ENCODE data around the gene BEND6. TPM values are rescaled to one million over a fixed set of nuclear protein-coding genes. Genes with fewer than 3 reads are reported as not detected.

BEND6 gene
- total RNA-seq, 2 experiments from 2014 or later, result not detected

GRCh38 chr6:56923565-56923964, 31.3 kb upstream of the BEND6 start:
- ChIA-PET CTCF (no interaction called here), POLR2A (no interaction called here)
- no peak overlapping the region for H3K4me3 Mint-ChIP-seq

GRCh38 chr6:56927538-56928453, 27.1 kb upstream of the BEND6 start:
- POLR2A ChIA-PET, result no interaction called here
- CTCF ChIA-PET, result no interaction called here
- intact Hi-C loops (cut with micrococcal nuclease), result no loop called here
- H3K36me3 Mint-ChIP-seq, result no peaks in the 10 kb centered on the region
- no peaks in the 10 kb centered on the region for H3K4me1 Mint-ChIP-seq (ENCODE audit: low read depth)
- H3K27ac Mint-ChIP-seq, result no peak overlapping the region
- peaks cover 20% of the 10 kb centered on the region for H3K27me3 Mint-ChIP-seq
- H3K4me3 Mint-ChIP-seq, result no peak overlapping the region
- no peaks in the 10 kb centered on the region for H3K9me3 Mint-ChIP-seq
- DNase-seq, result no peak

More at GRCh38 chr6:56923565-56923964, 31.3 kb upstream of the BEND6 start:
- DNase-seq, result no peak
- Mint-ChIP-seq H3K4me1 (ENCODE audit: low read depth) (no peaks in the 10 kb centered on the region), H3K9me3 (no peaks in the 10 kb centered on the region), H3K36me3 (no peaks in the 10 kb centered on the region), H3K27me3 (peaks cover 24% of the 10 kb centered on the region), H3K27ac (no peak overlapping the region)
- intact Hi-C loops (cut with micrococcal nuclease), result no loop called here

- Mint-ChIP-seq H3K9me3 (no peaks in the 10 kb centered on the region), H3K27me3 (peaks cover 9% of the 10 kb centered on the region), H3K4me1 (ENCODE audit: low read depth) (no peaks in the 10 kb centered on the region), H3K36me3 (no peaks in the 10 kb centered on the region), H3K4me3 (no peak overlapping the region), H3K27ac (no peak overlapping the region)
- CTCF ChIA-PET, result interaction anchor here (2.1 kb wide), 1 partner anchor 26 kb away, joined by 8 read pairs; no protein-coding TSS in a partner anchor
- POLR2A ChIA-PET, result no interaction called here
- DNase-seq, result no peak
- intact Hi-C loops (cut with micrococcal nuclease), result no loop called here
Measured at GRCh38 chr6:56930846-56931245, 24.1 kb upstream of the BEND6 start.

GRCh38 chr6:56932910-56933477, 21.9 kb upstream of the BEND6 start:
- DNase-seq, result no peak
- ChIA-PET POLR2A (no interaction called here), CTCF (interaction anchor here (0.6 to 1.5 kb wide), 2 partner anchors 29 to 178 kb away, joined by 3 read pairs; no protein-coding TSS in a partner anchor)
- H3K4me1 Mint-ChIP-seq (ENCODE audit: low read depth), result no peaks in the 10 kb centered on the region
- H3K9me3 Mint-ChIP-seq, result no peaks in the 10 kb centered on the region
- H3K4me3 Mint-ChIP-seq, result no peak overlapping the region
- H3K27me3 Mint-ChIP-seq, result peaks cover 7% of the 10 kb centered on the region
- intact Hi-C loops (cut with micrococcal nuclease), result no loop called here
- H3K27ac Mint-ChIP-seq, result no peak overlapping the region
- no peaks in the 10 kb centered on the region for H3K36me3 Mint-ChIP-seq

- ChIA-PET CTCF (interaction anchor here (0.6 to 1.7 kb wide), 3 partner anchors 29 to 179 kb away, joined by 3 to 7 read pairs (median 3); no protein-coding TSS in a partner anchor), POLR2A (no interaction called here)
- intact Hi-C loops (cut with micrococcal nuclease), result no loop called here
- H3K27me3 Mint-ChIP-seq, result peaks cover 4% of the 10 kb centered on the region
- peaks cover 6% of the 10 kb centered on the region for H3K4me1 Mint-ChIP-seq (ENCODE audit: low read depth)
- no peaks in the 10 kb centered on the region for H3K9me3 Mint-ChIP-seq
- no peak overlapping the region for H3K27ac Mint-ChIP-seq
- H3K4me3 Mint-ChIP-seq, result no peak overlapping the region
- no peak for DNase-seq
- no peaks in the 10 kb centered on the region for H3K36me3 Mint-ChIP-seq
Measured at GRCh38 chr6:56933650-56934049, 21.3 kb upstream of the BEND6 start.

GRCh38 chr6:56934876-56935275, 20.0 kb upstream of the BEND6 start:
- CTCF ChIA-PET, result interaction anchor here (1.7 kb wide), 1 partner anchor 32 kb away, joined by 7 read pairs; no protein-coding TSS in a partner anchor
- Mint-ChIP-seq H3K9me3 (peaks cover 2% of the 10 kb centered on the region), H3K27ac (no peak overlapping the region)

GRCh38 chr6:56936466-56936865, 18.4 kb upstream of the BEND6 start:
- H3K4me1 Mint-ChIP-seq (ENCODE audit: low read depth), result peaks cover 7% of the 10 kb centered on the region
- intact Hi-C loops (cut with micrococcal nuclease), result no loop called here
- POLR2A ChIA-PET, result no interaction called here
- peaks cover 8% of the 10 kb centered on the region for H3K9me3 Mint-ChIP-seq
- no peak for DNase-seq
- H3K27me3 Mint-ChIP-seq, result peaks cover 4% of the 10 kb centered on the region
- H3K27ac Mint-ChIP-seq, result no peak overlapping the region
- H3K4me3 Mint-ChIP-seq, result no peak overlapping the region
- H3K36me3 Mint-ChIP-seq, result peaks cover 4% of the 10 kb centered on the region
- CTCF ChIA-PET, result interaction anchor here (3.0 kb wide), 1 partner anchor 34 kb away, joined by 10 read pairs; no protein-coding TSS in a partner anchor

More at GRCh38 chr6:56934876-56935275, 20.0 kb upstream of the BEND6 start:
- Mint-ChIP-seq H3K27me3 (peaks cover 7% of the 10 kb centered on the region), H3K4me3 (no peak overlapping the region), H3K36me3 (no peaks in the 10 kb centered on the region), H3K4me1 (ENCODE audit: low read depth) (peaks cover 7% of the 10 kb centered on the region)
- DNase-seq, result no peak
- intact Hi-C loops (cut with micrococcal nuclease), result no loop called here
- POLR2A ChIA-PET, result no interaction called here

GRCh38 chr6:56938649-56939191, 16.2 kb upstream of the BEND6 start:
- Mint-ChIP-seq H3K36me3 (peaks cover 6% of the 10 kb centered on the region), H3K9me3 (peaks cover 17% of the 10 kb centered on the region), H3K4me3 (no peak overlapping the region), H3K27me3 (peaks cover 5% of the 10 kb centered on the region), H3K4me1 (ENCODE audit: low read depth) (peaks cover 7% of the 10 kb centered on the region), H3K27ac (no peak overlapping the region)
- ChIA-PET POLR2A (no interaction called here), CTCF (interaction anchor here (3.0 kb wide), 1 partner anchor 36 kb away, joined by 10 read pairs; no protein-coding TSS in a partner anchor)
- DNase-seq, result peak; percentile 39
- intact Hi-C loops (cut with micrococcal nuclease), result no loop called here

- Mint-ChIP-seq H3K27me3 (peaks cover 5% of the 10 kb centered on the region), H3K27ac (no peak overlapping the region), H3K36me3 (peaks cover 6% of the 10 kb centered on the region), H3K9me3 (peaks cover 17% of the 10 kb centered on the region), H3K4me1 (ENCODE audit: low read depth) (peaks cover 7% of the 10 kb centered on the region), H3K4me3 (no peak overlapping the region)
- POLR2A ChIA-PET, result no interaction called here
- CTCF ChIA-PET, result interaction anchor here (0.6 kb wide), 1 partner anchor 14 kb away, joined by 4 read pairs; no protein-coding TSS in a partner anchor
- DNase-seq, result no peak
- intact Hi-C loops (cut with micrococcal nuclease), result no loop called here
Measured at GRCh38 chr6:56940463-56940862, 14.4 kb upstream of the BEND6 start.

- no peak overlapping the region for H3K4me3 Mint-ChIP-seq
- H3K27ac Mint-ChIP-seq, result no peak overlapping the region
- POLR2A ChIA-PET, result no interaction called here
- peaks cover 17% of the 10 kb centered on the region for H3K9me3 Mint-ChIP-seq
- CTCF ChIA-PET, result no interaction called here
- H3K4me1 Mint-ChIP-seq (ENCODE audit: low read depth), result peaks cover 7% of the 10 kb centered on the region
- H3K36me3 Mint-ChIP-seq, result peaks cover 6% of the 10 kb centered on the region
- peaks cover 5% of the 10 kb centered on the region for H3K27me3 Mint-ChIP-seq
- intact Hi-C loops (cut with micrococcal nuclease), result no loop called here
- no peak for DNase-seq
Measured at GRCh38 chr6:56940977-56941376, 13.9 kb upstream of the BEND6 start.

- Mint-ChIP-seq H3K4me1 (ENCODE audit: low read depth) (no peaks in the 10 kb centered on the region), H3K36me3 (peaks cover 6% of the 10 kb centered on the region), H3K27ac (no peak overlapping the region), H3K4me3 (no peak overlapping the region), H3K27me3 (peaks cover 26% of the 10 kb centered on the region), H3K9me3 (peaks cover 14% of the 10 kb centered on the region)
- ChIA-PET CTCF (no interaction called here), POLR2A (no interaction called here)
- intact Hi-C loops (cut with micrococcal nuclease), result no loop called here
- DNase-seq, result no peak
Measured at GRCh38 chr6:56944661-56945060, 10.2 kb upstream of the BEND6 start.

GRCh38 chr6:56946368-56946767, 8.5 kb upstream of the BEND6 start:
- DNase-seq, result no peak

More at GRCh38 chr6:56946368-56946767, 8.5 kb upstream of the BEND6 start:
- intact Hi-C loops (cut with micrococcal nuclease), result no loop called here
- Mint-ChIP-seq H3K27ac (no peak overlapping the region), H3K27me3 (peaks cover 33% of the 10 kb centered on the region), H3K4me1 (ENCODE audit: low read depth) (peaks cover 3% of the 10 kb centered on the region), H3K9me3 (peaks cover 9% of the 10 kb centered on the region), H3K36me3 (peaks cover 2% of the 10 kb centered on the region), H3K4me3 (no peak overlapping the region)
- CTCF ChIA-PET, result no interaction called here
- POLR2A ChIA-PET, result no interaction called here
